Measurements from ENCODE around the gene MUTYH.
A peak's percentile ranks its signal among the peaks of the same experiment; 100 is the strongest.

The MUTYH gene

DNA sequence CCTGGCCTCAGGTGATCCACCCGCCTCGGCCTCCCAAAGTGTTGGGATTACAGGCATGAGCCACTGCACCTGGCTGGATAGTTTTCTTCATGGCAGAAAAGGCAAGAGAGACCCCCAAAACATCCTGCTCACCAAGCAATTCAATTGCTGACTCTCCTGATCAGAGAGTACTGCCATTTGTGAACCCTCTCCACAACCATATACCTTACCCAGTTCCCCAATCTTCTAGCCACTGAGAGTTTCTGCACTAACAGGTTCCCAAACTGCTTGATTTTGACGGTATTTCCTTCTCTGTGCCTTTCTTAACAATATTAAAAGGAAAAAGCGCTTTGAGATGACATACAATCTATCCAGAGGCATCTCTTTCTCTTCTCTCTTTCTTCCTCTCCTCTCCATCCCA, 39.9 kb upstream of the MUTYH start:
- TF ChIP-seq, protein P1, sequence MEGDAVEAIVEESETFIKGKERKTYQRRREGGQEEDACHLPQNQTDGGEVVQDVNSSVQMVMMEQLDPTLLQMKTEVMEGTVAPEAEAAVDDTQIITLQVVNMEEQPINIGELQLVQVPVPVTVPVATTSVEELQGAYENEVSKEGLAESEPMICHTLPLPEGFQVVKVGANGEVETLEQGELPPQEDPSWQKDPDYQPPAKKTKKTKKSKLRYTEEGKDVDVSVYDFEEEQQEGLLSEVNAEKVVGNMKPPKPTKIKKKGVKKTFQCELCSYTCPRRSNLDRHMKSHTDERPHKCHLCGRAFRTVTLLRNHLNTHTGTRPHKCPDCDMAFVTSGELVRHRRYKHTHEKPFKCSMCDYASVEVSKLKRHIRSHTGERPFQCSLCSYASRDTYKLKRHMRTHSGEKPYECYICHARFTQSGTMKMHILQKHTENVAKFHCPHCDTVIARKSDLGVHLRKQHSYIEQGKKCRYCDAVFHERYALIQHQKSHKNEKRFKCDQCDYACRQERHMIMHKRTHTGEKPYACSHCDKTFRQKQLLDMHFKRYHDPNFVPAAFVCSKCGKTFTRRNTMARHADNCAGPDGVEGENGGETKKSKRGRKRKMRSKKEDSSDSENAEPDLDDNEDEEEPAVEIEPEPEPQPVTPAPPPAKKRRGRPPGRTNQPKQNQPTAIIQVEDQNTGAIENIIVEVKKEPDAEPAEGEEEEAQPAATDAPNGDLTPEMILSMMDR (IDR thresholded peaks at IDR 0.05; ENCODE audit: low read depth, low read length): no peak

DNA sequence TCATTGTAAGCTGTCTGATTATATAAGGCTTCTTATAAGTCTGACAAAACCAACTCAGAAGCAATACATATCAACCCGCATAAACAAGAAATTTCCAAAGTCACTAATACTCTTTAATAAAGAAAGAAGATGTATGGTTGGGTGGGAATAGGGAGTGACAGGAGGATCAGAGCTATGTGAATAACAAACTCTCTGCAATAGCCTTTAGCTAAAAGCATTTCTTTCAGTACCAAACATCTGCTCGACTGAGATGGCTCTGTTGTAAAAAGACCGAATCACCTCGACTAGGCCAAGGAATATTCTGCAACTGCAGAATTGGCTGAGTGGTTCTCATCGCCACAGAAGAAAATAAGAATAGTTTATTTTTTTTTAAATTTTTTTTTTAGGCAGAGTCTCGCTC, 39.3 kb upstream of the MUTYH start:
- no peak for DNase-seq (ENCODE audit: low read depth in 2 of 2)
- TF ChIP-seq, protein P1 (IDR thresholded peaks at IDR 0.05; ENCODE audit: low read depth, low read length): no peak

More for the DNA sequence above, 39.9 kb upstream of the MUTYH start:
- H3K4me3 ChIP-seq (replicated peaks in 1 of 2; ENCODE audit: low read depth in 2 of 2, low read length in 2 of 2): no peak overlapping the region
- no peak for DNase-seq (ENCODE audit: low read depth in 2 of 2)

DNA sequence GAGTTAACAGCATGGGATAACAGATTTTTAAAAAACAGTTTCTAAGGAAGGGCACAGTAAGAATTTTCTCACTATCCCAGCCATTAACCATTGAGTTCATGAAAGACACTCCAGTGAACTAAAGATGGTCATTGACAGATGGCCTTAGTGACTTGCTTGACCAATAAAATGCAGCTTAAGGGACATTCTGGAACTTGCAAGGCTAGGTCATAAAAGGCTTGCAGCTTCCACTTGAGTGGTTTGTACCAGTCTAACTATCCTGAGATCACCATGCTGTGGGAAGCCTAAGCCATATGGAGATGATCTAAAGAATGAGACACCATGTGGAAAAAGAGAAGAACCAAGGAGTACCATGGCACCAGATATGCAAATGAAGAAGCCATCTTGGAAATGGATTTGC, 37.9 kb upstream of the MUTYH start:
- no peak overlapping the region for H3K4me3 ChIP-seq (replicated peaks in 1 of 2; ENCODE audit: low read depth in 2 of 2, low read length in 2 of 2)
- TF ChIP-seq, protein P1 (IDR thresholded peaks at IDR 0.05; ENCODE audit: low read depth, low read length): no peak
- no peak for DNase-seq (ENCODE audit: low read depth in 2 of 2)

More for the DNA sequence above, 39.3 kb upstream of the MUTYH start:
- H3K4me3 ChIP-seq (replicated peaks in 1 of 2; ENCODE audit: low read depth in 2 of 2, low read length in 2 of 2): no peak overlapping the region

DNA sequence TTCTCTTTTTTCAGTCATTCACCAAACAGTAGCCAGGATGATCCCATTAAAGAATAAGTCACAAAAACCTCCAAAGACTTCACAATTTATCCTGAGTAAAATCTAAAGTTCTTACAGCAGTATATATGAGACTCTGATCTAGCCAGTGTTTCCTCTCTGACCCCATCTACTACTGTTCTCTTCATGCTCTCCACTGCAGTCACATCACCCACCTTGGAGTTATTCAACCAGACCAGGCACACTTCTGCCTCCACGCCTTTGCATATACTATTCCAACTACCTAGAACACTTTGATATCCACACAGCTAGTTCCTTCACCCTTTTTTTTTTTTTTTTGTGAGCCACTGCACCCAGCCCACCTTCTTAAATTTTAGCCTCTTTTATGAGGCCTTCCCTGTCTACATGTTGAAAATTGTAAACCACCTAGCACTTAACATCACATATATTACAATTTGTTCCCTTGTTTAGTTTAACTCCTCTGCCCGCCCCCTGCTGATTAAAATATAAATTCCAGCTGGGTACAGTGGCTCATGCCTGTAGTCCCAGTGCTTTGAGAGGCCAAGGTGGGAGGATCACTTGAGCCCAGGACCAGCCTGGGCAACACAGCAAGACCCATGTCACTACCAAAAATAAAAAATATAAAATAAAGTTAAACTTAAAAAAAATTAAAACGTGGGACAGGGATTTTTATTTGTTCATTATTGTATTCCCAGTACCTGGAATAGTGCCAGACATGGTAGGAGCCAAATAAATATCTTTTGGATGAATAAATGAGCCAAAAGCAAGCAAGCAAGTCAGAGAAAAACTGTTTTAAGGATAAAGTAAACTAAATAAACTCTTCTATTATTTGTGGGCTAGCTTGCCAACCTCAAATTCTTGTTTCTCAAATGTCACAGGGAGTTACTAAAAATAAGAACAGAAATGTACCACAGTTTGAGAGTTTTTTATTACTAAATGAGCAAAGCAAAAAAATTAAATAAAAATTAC, 35.2 kb upstream of the MUTYH start:
- peak in 1 of 2 donors; percentile 6 for DNase-seq (ENCODE audit: low read depth in 2 of 2)
- TF ChIP-seq, protein P1 (IDR thresholded peaks at IDR 0.05; ENCODE audit: low read depth, low read length): no peak
- no peak overlapping the region for H3K4me3 ChIP-seq (replicated peaks in 1 of 2; ENCODE audit: low read depth in 2 of 2, low read length in 2 of 2)

DNA sequence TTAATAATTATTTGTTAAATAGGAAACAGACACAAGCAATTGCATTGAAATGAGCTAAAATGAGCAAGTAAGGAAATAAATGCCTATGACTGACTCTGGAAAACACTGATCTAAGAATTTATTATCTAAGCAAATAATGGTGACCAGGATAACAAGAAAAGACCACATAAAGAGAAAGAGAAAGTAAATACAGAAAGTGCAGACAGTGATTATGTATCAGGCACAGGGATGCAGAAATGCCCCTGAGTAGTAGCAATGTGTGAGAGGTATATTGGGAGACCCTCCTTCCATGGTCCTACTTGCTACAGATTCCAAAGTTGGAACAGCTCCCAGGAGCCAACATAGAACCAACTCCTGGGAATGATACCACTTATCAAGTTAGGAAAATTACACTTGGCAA, 33.3 kb upstream of the MUTYH start:
- no peak for DNase-seq (ENCODE audit: low read depth in 2 of 2)
- TF ChIP-seq, protein P1 (IDR thresholded peaks at IDR 0.05; ENCODE audit: low read depth, low read length): no peak
- H3K4me3 ChIP-seq (replicated peaks in 1 of 2; ENCODE audit: low read depth in 2 of 2, low read length in 2 of 2): no peak overlapping the region

DNA sequence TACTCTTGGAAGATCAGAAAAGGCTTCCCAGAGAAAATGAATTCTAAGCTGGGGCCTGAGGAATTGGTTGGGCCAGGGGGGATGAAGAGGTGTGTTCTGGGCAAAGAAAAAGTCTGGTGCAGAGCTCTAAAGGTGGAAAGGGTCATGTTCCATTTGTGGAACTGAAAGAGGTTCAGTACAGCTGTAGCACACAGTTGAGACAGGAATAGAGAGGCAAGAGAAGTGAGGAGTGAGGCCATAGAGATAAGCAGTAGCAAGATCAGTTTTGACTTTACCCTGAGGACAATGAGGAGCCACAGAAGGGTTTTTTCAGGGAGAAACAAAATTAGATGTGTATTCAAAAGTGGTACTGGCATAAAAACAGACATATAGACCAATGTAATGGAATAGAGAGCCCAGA, 30.3 kb upstream of the MUTYH start:
- TF ChIP-seq, protein P1 (IDR thresholded peaks at IDR 0.05; ENCODE audit: low read depth, low read length): no peak
- no peak overlapping the region for H3K4me3 ChIP-seq (replicated peaks in 1 of 2; ENCODE audit: low read depth in 2 of 2, low read length in 2 of 2)
- DNase-seq (ENCODE audit: low read depth in 2 of 2): no peak

Data from cardiac fibroblast (primary cell).